Measurements from ENCODE around the gene DDX5.
A peak's percentile ranks its signal among the peaks of the same experiment; 100 is the strongest.

Gene DDX5

DNA sequence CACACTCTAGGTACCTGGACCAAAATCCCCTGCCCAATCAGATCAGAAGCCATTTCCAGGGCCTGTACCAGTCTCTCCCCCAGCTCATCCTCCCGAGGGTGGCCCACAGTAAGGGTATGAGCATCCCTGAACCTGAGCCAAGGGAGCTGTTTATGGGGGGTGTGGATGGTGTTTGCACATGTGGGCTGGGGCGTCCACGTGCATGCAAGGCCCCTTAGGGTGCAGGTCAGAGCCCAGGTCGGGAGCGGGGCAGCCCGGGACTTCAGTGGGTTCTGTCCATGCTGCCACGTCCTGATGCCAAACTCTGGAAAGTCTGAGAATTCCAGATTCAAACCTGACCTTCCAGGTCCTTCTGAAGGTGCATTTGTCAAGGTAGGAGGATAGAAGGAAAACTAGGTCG is 47.3 kb downstream of the DDX5 start:
- DNase-seq (ENCODE audit: low spot score), result no peak
- in situ Hi-C loops (cut with MboI; ENCODE audit: low pct_unique_long_range_greater_than_20kb, low sequenced_read_pairs, unreplicated experiment), result no loop called here
- TF ChIP-seq, protein P1, sequence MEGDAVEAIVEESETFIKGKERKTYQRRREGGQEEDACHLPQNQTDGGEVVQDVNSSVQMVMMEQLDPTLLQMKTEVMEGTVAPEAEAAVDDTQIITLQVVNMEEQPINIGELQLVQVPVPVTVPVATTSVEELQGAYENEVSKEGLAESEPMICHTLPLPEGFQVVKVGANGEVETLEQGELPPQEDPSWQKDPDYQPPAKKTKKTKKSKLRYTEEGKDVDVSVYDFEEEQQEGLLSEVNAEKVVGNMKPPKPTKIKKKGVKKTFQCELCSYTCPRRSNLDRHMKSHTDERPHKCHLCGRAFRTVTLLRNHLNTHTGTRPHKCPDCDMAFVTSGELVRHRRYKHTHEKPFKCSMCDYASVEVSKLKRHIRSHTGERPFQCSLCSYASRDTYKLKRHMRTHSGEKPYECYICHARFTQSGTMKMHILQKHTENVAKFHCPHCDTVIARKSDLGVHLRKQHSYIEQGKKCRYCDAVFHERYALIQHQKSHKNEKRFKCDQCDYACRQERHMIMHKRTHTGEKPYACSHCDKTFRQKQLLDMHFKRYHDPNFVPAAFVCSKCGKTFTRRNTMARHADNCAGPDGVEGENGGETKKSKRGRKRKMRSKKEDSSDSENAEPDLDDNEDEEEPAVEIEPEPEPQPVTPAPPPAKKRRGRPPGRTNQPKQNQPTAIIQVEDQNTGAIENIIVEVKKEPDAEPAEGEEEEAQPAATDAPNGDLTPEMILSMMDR (IDR thresholded peaks at IDR 0.05; ENCODE audit: extremely low read depth, insufficient read depth, missing control alignments), result no peak

DNA sequence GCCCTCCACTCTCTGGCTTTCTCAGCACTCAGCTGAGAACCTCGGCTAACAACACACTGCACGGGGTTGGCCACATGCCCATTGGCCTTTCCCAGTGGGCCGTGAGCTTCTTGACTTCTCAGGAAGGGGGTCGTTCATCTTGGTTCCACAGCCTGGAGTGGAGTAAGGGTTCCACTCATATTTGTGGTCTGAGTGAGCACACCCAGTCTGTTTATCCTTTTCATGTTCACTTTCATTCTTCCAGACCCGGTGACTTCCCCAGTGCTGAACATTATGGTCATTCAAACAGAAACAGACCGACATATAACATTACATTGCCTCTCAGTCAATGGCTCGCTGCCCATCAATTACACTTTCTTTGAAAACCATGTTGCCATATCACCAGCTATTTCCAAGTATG is 48.9 kb downstream of the DDX5 start:
- in situ Hi-C loops (cut with MboI; ENCODE audit: low pct_unique_long_range_greater_than_20kb, low sequenced_read_pairs, unreplicated experiment), result no loop called here
- DNase-seq (ENCODE audit: low spot score), result no peak

DNA sequence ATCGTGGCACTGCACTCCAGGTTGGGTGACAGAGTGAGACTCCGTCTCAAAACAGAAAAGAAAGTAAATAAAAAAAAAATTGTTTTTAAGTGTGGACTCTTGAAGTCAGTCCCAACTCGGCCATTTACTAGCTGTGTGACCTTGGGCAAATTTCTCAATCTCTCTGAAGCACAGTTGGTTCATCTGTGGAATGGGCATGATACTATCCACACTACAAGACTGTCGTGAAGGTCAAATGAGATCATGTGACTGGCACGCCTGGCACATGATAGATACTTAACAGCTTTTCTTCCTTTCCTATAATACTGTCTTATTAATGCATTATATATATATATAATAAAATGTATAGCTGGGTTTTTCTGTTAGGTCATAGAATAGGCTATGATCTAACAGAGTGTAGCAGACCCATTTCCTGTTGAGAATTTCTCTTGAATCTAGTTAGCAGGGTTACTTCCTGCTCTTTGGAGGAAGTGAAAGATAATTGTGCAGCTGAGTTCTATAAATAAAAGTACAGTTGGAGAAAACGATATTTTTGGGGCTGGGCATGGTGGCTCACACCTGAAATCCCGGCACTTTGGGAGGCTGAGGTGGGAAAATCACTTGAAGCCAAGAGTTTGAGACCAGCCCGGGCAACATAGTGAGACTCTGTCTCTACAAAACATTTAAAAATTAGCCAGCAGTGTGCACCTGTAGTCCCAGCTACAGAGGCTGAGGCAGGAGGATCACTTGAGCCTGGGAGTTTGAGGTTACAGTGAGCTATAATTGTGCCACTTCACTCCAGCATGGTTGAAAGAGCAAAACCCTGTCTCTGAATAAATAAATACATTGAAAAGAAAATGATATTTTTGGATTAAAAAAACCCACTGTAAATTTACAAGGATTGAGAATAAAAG is 49.9 kb downstream of the DDX5 start:
- peak; percentile 57 for DNase-seq (ENCODE audit: low spot score)
- in situ Hi-C loops (cut with MboI; ENCODE audit: low pct_unique_long_range_greater_than_20kb, low sequenced_read_pairs, unreplicated experiment), result no loop called here
- TF ChIP-seq, protein P1 (IDR thresholded peaks at IDR 0.05; ENCODE audit: extremely low read depth, insufficient read depth, missing control alignments), result no peak

More for the DNA sequence above, 48.9 kb downstream of the DDX5 start:
- TF ChIP-seq, protein P1 (IDR thresholded peaks at IDR 0.05; ENCODE audit: extremely low read depth, insufficient read depth, missing control alignments), result no peak

DNA sequence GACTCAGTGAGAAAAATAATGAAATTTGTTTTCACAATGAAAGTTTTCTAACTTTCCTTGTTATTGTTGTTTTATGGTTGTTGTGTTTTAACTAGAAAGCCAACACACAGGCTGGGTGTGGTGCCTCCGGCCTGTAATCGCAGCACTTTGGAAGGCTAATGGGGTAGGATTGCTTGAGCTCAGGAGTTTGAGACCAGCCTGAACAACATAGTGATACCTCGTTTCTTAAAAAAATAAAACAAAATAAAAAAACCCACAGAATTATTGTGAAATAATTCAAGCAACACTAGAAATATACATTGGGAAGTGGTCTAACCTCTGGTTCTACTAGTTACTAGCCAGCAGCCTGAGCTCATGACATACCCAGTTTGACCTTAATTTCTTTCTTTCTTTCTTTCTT is 56.5 kb downstream of the DDX5 start:
- TF ChIP-seq, protein P1 (IDR thresholded peaks at IDR 0.05; ENCODE audit: extremely low read depth, insufficient read depth, missing control alignments), result no peak
- DNase-seq (ENCODE audit: low spot score), result no peak
- in situ Hi-C loops (cut with MboI; ENCODE audit: low pct_unique_long_range_greater_than_20kb, low sequenced_read_pairs, unreplicated experiment), result no loop called here

DNA sequence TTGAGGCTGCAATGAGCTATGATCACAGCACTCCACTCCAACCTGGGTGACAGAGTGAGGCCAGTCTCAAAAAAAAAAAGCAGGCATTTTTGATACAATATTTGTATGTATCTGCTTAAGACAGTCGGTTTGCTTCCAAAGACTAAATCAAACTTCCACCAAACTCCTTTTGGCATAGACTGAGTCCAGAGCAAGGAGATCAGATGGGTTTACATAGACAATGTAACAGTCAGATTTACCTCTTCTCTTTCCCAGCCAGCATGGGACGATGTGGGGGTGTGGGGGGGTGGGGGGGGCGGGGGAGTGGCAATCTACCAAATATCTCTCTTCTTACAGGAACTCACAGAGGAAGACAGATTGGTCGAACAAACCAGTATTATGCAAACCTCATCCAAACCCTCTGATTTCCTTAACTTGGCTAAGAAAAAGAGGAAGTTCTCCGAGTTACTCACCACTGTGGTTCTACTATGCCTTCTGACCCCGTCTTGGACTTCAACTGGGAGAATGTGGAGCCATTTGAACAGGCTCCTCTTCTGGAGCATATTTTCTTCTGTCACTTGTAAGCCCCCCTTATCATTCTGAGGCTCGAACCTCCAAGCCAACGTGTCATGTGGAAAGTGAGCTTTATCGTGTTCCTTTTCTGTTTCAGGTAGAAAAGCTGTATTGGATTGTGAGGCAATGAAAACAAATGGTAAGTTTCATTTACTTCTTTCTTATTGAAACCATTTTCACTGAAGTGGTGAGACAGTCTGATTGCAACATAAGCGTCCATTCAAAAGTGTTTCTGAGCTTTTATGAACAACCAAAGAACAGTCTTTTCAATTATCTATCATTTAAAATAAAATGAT is 57.2 kb downstream of the DDX5 start, which contains the start of gene MILR1:
MILR1 (plus strand) TSS at position 451 of the 848 bp plus-strand sequence; CDS start at position 505, 54 bp downstream.
- DNase-seq (ENCODE audit: low spot score), result peak; percentile 46
- in situ Hi-C loops (cut with MboI; ENCODE audit: low pct_unique_long_range_greater_than_20kb, low sequenced_read_pairs, unreplicated experiment), result no loop called here
- TF ChIP-seq, protein P1 (IDR thresholded peaks at IDR 0.05; ENCODE audit: extremely low read depth, insufficient read depth, missing control alignments), result no peak
